ENCODE data around the gene MEF2D. TPM values are rescaled to one million over a fixed set of nuclear protein-coding genes. Genes with fewer than 3 reads are reported as not detected.

The MEF2D gene
- total RNA-seq: 96.6 TPM
- long read RNA-seq, full-length matches to known transcripts: 24 of 172 reads
- long read RNA-seq, partial matches to known transcripts: 64 of 172 reads
- long read RNA-seq, other reads (novel, unspliced or antisense): 84 of 172 reads

DNA sequence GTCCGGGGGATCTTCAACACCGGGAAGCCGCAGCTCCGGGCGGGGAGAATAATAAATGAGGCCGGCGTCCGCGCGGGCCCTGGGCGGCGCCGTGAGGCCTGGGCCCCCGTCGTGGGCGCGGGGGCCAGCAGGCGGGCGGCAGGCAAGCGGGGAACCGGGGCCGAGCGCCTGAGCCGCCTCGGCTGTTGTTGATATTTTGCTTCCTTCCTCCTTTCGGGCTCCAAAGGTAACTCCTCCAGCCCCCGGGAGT is at the start of gene MEF2D:
Gene MEF2D, minus strand, starts transcription at position 233 of the 250 bp plus-strand sequence. CDS start 17,483 bp downstream, outside the sequence.
- no peak for ATAC-seq (ENCODE audit: poor library complexity)
- intact Hi-C loops (cut with DNase I): no loop called here
- no peak for DNase-seq

GRCh38 chr1:156550346-156550745 is 49.8 kb upstream of the MEF2D start:
- DNase-seq (peak; percentile 74), ATAC-seq (ENCODE audit: poor library complexity) (peak; percentile 86)
- intact Hi-C loops (cut with DNase I): no loop called here

DNA sequence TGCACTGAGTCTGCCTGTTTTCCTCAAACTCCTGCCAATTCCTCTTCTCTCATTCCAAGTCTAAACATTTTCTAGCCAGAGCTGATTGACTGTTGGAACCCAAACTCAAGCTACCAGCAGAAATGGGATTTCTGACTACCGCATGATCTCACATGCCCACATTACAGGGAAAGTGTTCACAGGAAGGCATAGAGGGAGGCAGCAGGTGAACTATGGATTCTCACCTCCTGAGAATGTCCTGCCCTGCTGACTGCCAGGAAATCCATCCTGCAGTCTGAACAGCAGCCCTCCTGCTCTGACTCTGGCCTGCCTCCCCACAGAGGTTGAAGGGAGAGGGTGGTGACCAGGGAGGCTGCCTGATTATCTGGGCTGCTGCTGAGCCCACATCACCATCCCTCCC is 49.3 kb upstream of the MEF2D start:
- no peak for ATAC-seq (ENCODE audit: poor library complexity)
- no peak for DNase-seq
- intact Hi-C loops (cut with DNase I): no loop called here

- ATAC-seq (ENCODE audit: poor library complexity) (peak; percentile 23), DNase-seq (no peak)
- intact Hi-C loops (cut with DNase I): no loop called here
These were observed 48.8 kb upstream of the MEF2D start for GRCh38 chr1:156549390-156549789.

DNA sequence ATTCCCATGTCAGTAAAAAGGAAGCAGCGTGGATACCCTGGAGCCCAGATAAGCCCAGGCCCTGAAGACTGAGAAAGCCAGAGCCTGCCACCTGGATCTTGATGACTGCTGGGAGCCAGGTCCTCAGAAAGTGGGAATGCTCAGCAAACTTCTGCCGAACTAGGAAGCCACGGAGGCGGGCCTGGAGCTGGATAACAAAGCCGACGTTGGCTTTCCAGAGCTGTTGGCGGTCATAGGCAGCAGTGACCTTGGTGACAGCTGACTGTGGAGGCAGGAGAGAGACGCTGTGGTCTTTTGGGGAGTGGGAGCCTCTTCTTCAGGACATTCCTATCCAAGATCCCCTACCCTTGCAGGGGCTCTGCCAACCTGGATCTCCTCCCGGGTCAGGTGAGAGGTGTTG is 47.4 kb upstream of the MEF2D start:
- intact Hi-C loops (cut with DNase I): no loop called here
- no peak for DNase-seq
- no peak for ATAC-seq (ENCODE audit: poor library complexity)

GRCh38 chr1:156547434-156547833 is 46.9 kb upstream of the MEF2D start:
- ATAC-seq (ENCODE audit: poor library complexity) (no peak), DNase-seq (no peak)
- intact Hi-C loops (cut with DNase I): no loop called here

- intact Hi-C loops (cut with DNase I): no loop called here
- ATAC-seq (ENCODE audit: poor library complexity) (no peak), DNase-seq (no peak)
These were observed 45.7 kb upstream of the MEF2D start for GRCh38 chr1:156546267-156546666.

GRCh38 chr1:156544592-156545102 is 44.1 kb upstream of the MEF2D start:
- ATAC-seq (ENCODE audit: poor library complexity): no peak
- DNase-seq: no peak
- intact Hi-C loops (cut with DNase I): no loop called here

DNA sequence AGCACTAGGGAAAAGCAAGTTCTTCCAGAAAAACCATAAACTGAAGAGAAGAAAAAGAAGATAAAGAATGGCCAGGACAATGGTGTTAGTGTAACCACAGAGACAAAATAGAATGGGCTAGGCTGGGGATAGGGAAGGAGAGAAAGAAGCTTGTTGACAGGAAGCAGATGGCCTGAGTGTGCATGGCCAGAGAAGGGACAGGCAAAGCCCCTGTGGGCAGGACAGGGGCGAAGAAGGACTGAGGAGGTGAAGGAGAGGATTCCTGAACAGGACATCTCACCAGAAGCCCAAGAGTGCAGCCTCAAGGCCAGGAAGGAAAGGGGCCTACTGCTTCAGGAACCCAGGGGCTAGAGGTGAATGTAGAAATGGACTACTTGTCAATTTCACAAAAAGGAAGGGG is 42.5 kb upstream of the MEF2D start:
- no peak for DNase-seq
- intact Hi-C loops (cut with DNase I): no loop called here
- no peak for ATAC-seq (ENCODE audit: poor library complexity)

DNA sequence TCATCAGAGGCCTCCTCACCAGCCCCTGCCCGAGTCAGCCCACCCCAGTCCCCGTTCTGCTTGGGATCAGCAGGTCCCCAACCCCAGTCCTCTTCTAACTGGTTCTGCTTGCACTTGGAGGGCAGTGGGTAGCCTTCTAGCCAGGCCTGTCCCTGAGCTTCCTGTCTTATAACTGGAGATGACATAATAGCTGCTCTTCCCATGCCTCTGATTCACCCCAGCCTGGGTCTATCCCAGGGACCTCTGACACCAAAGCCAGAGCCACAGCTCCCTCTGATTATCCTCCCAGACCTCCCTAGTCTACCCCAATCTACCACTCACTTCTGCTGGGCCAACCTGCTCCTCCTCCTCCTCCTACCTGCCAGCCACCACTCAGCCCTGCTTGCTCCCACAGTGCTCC is 40.4 kb upstream of the MEF2D start:
- ATAC-seq (ENCODE audit: poor library complexity) (no peak), DNase-seq (no peak)
- intact Hi-C loops (cut with DNase I): no loop called here

GRCh38 chr1:156539818-156540355 is 39.3 kb upstream of the MEF2D start:
- intact Hi-C loops (cut with DNase I): no loop called here
- ATAC-seq (ENCODE audit: poor library complexity) (peak; percentile 27), DNase-seq (no peak)

GRCh38 chr1:156538711-156539440 is 38.3 kb upstream of the MEF2D start:
- ATAC-seq (ENCODE audit: poor library complexity): no peak
- intact Hi-C loops (cut with DNase I): no loop called here
- DNase-seq: no peak

DNA sequence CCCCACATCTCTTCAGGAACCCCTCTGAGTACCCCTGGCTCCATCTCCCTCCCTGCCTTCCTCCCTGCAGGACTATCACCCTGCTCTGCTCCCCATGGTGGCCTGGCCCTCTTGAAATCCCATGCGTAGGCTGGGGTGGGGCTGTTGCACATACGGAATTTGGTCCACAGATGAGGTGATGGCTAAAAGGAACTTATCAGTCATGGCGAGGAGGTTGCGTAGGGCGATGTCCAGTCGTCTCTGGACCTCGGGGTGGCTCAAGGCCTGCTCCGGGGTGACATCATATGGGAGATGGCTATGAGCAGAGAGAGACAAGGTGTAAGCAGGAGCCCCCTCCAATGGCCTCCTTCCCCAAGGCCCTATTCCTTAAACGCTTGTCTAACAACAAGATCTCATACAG is 36.5 kb upstream of the MEF2D start:
- DNase-seq (no peak), ATAC-seq (ENCODE audit: poor library complexity) (no peak)
- intact Hi-C loops (cut with DNase I): no loop called here

DNA sequence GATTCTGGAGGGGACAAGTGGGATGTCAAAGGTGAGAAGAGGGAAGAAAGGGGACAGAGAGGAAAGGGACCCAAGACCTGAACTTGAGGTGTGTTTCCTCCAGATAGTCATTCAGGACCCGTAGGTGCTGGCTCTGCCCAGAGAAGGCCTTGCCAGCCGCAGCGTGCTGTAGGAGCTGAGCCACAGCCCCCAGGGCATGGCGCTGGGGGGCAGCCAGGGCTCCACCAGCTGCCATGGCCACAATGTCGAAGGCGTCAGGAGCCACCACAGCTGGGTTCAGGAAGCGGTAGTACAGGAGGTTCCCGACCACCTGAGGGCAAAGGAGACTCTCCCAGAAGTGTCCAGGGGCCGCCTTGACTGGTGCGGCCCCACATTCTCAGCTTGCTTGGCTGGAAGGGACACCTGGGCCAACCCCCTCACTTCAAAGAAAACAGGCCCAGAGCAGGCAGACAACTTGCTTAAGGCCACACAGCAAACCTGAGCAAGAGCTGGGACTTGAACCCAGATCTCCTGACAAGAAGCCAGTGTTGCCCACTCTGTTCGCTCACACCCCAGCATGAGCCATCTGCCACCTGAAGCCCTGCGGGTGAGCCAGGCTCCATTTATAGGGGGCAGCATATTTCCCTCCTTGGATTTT is 34.0 kb upstream of the MEF2D start:
- intact Hi-C loops (cut with DNase I): no loop called here
- ATAC-seq (ENCODE audit: poor library complexity) (no peak), DNase-seq (no peak)

GRCh38 chr1:156533568-156534220 is 33.1 kb upstream of the MEF2D start:
- ATAC-seq (ENCODE audit: poor library complexity): no peak
- intact Hi-C loops (cut with DNase I): no loop called here
- DNase-seq: no peak

DNA sequence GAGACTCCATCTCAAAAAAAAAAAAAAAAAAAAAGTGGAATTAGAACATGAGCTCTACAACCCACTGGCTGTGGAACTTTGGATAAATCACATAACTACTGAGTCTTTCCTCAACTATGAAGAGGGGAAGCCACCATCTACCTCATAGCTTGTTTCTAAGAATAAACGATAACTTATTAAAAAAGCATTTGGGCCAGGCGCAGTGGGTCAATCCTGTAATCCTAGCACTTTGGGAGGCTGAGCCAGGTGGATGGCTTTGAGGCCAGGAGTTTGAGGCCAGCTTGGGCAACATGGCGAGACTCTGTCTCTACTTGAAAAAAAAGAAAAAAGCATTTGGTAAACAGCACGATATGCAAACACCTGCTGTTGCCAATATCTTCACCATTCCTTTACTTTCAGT is 31.8 kb upstream of the MEF2D start:
- intact Hi-C loops (cut with DNase I): no loop called here
- ATAC-seq (ENCODE audit: poor library complexity): no peak
- DNase-seq: no peak

DNA sequence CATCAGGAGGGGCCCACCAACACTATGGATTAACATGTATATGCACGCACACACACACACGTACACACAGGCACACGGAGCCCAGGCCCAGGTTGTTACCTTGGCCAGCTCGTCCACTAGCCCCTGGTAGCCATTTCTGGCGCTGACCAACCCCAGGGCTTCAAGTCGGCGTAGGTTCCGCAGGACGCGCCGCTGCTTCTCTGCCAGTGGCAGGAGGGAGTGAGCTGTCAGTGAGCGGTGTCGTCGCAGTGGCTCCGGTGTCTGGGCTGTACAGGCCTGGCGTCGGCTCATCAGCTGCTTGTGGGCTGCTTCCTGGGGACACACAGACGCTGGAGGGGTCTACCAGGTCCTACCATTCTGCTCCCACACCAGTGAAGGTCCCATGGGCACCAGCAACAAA is 29.4 kb upstream of the MEF2D start:
- ATAC-seq (ENCODE audit: poor library complexity) (no peak), DNase-seq (no peak)
- intact Hi-C loops (cut with DNase I): no loop called here

DNA sequence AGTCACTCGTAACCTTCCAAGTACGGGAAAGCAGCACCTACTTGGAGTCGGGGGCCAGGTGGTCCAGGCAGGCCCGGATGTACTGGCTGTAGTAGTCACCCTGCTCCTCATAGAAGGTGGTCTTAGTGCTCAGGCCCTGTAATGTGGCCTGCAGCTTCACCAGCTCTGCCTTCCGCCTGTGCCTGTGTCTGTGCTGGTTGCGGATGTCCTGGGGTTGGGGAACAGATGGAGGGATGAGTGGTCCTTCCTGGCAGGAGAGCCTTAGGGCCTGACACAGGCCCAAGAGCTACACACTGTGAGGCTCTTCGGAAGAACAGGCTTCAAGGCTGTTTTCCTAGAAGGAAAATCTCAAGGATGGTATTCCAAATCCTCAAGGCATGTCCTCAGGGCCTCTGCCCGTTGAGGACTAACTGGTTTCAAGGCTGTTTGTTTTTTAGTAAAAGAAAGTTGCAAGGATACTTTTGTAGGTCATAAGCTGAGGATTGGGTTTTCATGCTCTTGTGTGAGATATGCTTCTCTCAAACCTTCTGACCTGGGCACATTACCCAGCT is 28.4 kb upstream of the MEF2D start:
- ATAC-seq (ENCODE audit: poor library complexity): no peak
- no peak for DNase-seq
- intact Hi-C loops (cut with DNase I): no loop called here

GRCh38 chr1:156528231-156528630 is 27.7 kb upstream of the MEF2D start:
- ATAC-seq (ENCODE audit: poor library complexity): no peak
- intact Hi-C loops (cut with DNase I): no loop called here
- no peak for DNase-seq
